Thyroid gland (tissue), 4 donors: ENCODE results near the gene ZNF780B. TPM values are rescaled to one million over a fixed set of nuclear protein-coding genes. Genes with fewer than 3 reads are reported as not detected.

Experiments
- DNase-seq, 2 donors: peaks; one replicate each; pipeline ENCODE4 v3.0.0-alpha.2; 2019
- H3K27ac ChIP-seq, 3 donors: fragments of 200-600 bp; sonication (generic); 1 replicate in 2 of 3; 2 replicates in 1 of 3; pipeline ENCODE4 v1.5.1; 2016 to 2019; ENCODE audit warnings: mild to moderate bottlenecking in 1 of 3, moderate library complexity in 1 of 3
- H3K27me3 ChIP-seq: fragments of 200-600 bp; sonication (generic); one replicate; pipeline ENCODE4 v1.5.1; 2019
- H3K36me3 ChIP-seq, 2 donors: fragments of 200-600 bp; sonication (generic); one replicate each; pipeline ENCODE4 v1.5.1; 2016 to 2019
- H3K4me1 ChIP-seq, 2 donors: fragments of 200-600 bp; sonication (generic); one replicate each; pipeline ENCODE4 v1.5.1; 2017 to 2019
- H3K4me3 ChIP-seq, 3 donors: fragments of 200-600 bp; sonication (generic); replicated peaks in 1 of 3; 1 replicate in 2 of 3; 2 replicates in 1 of 3; pipeline ENCODE4 v1.5.1; 2016; ENCODE audit warnings: mild to moderate bottlenecking in 1 of 3
- H3K9me3 ChIP-seq: fragments of 200-600 bp; sonication (generic); one replicate; pipeline ENCODE4 v1.5.1; 2017
- POLR2A ChIP-seq, 2 donors: fragments of 450-650 bp; IDR thresholded peaks; one replicate each; pipeline ENCODE4 v1.6.1; 2017; ENCODE audit warnings: antibody characterized with exemption in 2 of 2, mild to moderate bottlenecking in 2 of 2, moderate library complexity in 1 of 2
- WGBS, 2 donors: methylation state at CpG; one replicate each; pipeline ENCODE4 v1.1.5; 2017; 5-methylcytosine and 5-hydroxymethylcytosine counted together
- intact Hi-C: fragments of 100-400 bp; cut with DNase I; formaldehyde crosslinking; loops from one replicate; pipeline ENCODE4 v1.15.1; 2023
- total RNA-seq, 4 donors: library from RNA; depleted of rRNA; stranded (reverse); fragments of >200 nt; gene quantifications; one replicate each; pipeline ENCODE4 v1.2.3, GENCODE V29; 2016
- TF ChIP-seq, protein P1 (sequence below), 6 experiments: fragments of 200-600 bp in 3 of 6; fragments of 450-650 bp in 3 of 6; sonication (generic) in 3 of 6; IDR thresholded peaks; one replicate each; pipeline ENCODE4 v1.5.1; 2016 to 2019; ENCODE audit warnings: antibody characterized with exemption in 6 of 6, mild to moderate bottlenecking in 2 of 6, inconsistent platforms in 1 of 6, moderate library complexity in 1 of 6

ZNF780B gene
- total RNA-seq, 4 donors from 2014 or later: 22.3 to 44.6 (median 30.9) TPM

DNA sequence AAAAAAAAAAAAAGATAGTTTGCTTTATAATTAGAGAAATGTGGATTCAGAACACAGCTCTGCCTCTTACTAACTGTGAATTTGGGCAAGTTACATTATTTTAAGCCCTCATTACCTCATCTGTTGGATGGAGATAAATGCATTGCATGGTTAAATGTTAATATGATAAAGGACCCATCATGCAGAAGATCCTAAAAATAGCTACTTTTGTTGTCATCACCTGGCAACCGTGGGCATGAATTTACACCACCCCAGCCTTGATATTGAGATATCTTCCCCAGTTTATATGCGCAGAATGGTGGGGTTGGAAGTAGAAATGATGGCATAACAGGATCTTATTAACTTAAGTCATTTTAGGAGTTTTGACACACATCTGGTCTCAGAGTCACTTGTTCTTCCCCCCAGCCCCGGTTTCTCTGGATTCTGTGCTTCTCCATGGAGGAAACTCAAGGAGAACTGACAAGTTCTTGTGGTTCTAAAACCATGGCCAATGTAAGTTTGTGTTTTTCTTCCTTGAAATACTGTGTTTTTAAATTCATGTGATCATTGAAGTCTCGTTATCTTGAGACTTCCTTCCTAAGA is 50.2 kb downstream of the ZNF780B start:
- TF ChIP-seq, protein P1, sequence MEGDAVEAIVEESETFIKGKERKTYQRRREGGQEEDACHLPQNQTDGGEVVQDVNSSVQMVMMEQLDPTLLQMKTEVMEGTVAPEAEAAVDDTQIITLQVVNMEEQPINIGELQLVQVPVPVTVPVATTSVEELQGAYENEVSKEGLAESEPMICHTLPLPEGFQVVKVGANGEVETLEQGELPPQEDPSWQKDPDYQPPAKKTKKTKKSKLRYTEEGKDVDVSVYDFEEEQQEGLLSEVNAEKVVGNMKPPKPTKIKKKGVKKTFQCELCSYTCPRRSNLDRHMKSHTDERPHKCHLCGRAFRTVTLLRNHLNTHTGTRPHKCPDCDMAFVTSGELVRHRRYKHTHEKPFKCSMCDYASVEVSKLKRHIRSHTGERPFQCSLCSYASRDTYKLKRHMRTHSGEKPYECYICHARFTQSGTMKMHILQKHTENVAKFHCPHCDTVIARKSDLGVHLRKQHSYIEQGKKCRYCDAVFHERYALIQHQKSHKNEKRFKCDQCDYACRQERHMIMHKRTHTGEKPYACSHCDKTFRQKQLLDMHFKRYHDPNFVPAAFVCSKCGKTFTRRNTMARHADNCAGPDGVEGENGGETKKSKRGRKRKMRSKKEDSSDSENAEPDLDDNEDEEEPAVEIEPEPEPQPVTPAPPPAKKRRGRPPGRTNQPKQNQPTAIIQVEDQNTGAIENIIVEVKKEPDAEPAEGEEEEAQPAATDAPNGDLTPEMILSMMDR (IDR thresholded peaks at IDR 0.05): no peak
- TF ChIP-seq POLR2A (IDR thresholded peaks at IDR 0.05): no peak
- Histone ChIP-seq H3K4me1 (no peaks in the 10 kb centered on the region), H3K4me3 (no peak overlapping the region), H3K27me3 (no peaks in the 10 kb centered on the region), H3K27ac (no peak overlapping the region), H3K9me3 (no peaks in the 10 kb centered on the region), H3K36me3 (peaks cover 21 to 29% of the 10 kb centered on the region in 2 donors)
- intact Hi-C loops: no loop called here
- WGBS, 2 donors: 87 to 95% methylated on average over 4 of the region's 4 CpGs
- no peak for DNase-seq

DNA sequence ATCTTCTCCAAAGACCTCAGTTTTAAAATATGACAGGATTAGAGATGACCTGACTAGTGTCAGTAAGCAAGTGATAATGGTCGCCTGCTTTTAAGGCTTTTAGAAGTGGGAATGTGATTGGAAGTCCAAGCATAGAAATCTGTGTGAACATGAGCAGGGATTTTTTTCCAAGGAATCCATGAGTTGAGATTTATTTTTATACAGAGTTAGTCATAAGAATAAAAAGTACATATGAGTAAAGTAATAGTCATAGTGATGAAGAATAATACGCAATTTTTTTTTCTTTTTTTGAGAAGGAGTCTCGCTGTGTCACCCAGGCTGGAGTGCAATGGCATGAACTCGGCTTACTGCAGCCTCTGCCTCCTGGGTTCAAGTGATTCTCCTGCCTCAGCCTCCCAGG is 57.5 kb downstream of the ZNF780B start:
- no peak overlapping the region for H3K4me3 ChIP-seq
- TF ChIP-seq, protein P1 (IDR thresholded peaks at IDR 0.05): no peak
- TF ChIP-seq POLR2A (IDR thresholded peaks at IDR 0.05): no peak
- H3K4me1 ChIP-seq: peaks cover 4 to 16% of the 10 kb centered on the region in 2 donors
- no peaks in the 10 kb centered on the region for H3K9me3 ChIP-seq
- H3K36me3 ChIP-seq: no peaks in the 10 kb centered on the region
- no peak overlapping the region for H3K27ac ChIP-seq
- intact Hi-C loops: no loop called here
- H3K27me3 ChIP-seq: no peaks in the 10 kb centered on the region
- 96% methylated on average over 4 of the region's 4 CpGs for WGBS, 2 donors
- no peak for DNase-seq

DNA sequence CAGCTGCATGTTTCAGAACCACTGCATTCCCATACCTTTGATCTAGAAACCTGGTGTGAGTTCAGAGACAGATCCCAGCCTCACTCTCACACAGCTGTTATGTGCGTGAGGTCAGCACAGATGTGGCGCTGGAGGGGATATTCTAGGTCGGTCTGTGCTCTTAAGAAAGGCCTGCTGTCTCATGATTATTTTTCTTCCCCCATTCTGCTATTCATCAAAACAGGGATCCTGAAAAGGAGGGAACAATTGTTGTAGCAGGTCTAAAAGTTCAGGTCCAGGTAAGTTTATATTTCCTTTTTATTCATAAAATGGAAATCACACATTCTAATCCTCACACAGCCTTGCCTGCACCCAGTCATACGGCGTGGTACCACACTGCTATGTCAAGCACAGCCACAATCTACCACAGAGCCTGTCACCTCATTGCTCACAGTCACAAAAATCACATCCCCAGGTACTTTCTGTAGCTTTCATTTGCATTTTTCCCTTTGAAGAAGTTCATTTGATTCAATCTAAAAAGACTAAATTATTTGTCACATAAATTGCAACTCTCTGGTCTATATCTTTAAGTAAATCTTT is 58.3 kb downstream of the ZNF780B start:
- H3K4me3 ChIP-seq: peak overlapping the region in 1 of 3 donors; percentile 61
- no peaks in the 10 kb centered on the region for H3K27me3 ChIP-seq
- whole genome bisulfite sequencing, 2 donors: 78 to 80% methylated on average over 5 of the region's 5 CpGs
- no peaks in the 10 kb centered on the region for H3K9me3 ChIP-seq
- TF ChIP-seq, protein P1 (IDR thresholded peaks at IDR 0.05): no peak
- no peak for TF ChIP-seq POLR2A (IDR thresholded peaks at IDR 0.05)
- DNase-seq: no peak
- peak overlapping the region in 2 of 3 donors; percentile 86 to 90 for H3K27ac ChIP-seq
- no peaks in the 10 kb centered on the region for H3K36me3 ChIP-seq
- intact Hi-C loops: no loop called here
- peaks cover 4 to 16% of the 10 kb centered on the region in 2 donors for H3K4me1 ChIP-seq

DNA sequence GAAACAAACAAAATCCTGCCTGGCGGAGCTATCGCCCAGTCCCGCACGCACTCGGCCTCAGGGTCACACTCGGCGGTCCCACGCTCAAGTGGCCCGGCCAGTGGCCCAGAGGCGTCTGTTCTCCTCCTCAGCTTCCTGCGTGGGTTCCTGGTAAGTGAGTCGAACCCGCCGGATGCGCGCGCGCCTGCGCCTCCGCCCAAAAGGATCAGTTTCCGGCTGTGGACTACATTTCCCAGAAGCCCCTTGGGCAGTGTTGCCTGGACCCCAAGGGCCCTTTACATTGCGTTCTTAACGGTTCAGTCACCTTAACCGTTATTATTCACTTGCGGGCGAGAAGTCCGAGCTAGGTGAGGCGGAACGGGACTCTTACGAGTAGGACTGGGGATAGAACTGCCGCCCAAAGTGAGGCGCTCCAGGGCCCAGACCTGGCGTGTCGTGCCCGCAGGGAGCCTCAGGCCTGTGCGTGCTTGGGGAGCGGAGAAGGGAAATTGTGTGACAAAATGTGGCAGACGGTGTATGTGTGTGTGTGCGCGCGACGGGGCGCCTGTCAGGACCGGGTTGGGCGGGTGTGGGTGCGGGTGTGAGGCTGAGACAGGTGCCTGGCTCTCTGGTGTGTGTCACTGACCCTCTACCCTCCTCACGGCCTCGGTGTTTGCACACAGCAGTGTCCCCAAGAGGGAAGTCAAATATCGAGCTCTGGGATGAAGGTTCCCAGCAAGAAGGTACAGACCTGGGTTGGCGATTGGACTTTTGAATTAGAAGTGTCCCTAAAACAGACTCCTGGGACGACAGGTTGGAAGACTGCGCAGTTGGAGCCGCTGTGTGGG is 59.0 kb downstream of the ZNF780B start, which contains the start of gene ZNF546:
ZNF546 (plus strand) TSS at position 250 of the 827 bp plus-strand sequence. CDS start 1,267 bp downstream, outside the sequence.
- no peaks in the 10 kb centered on the region for H3K27me3 ChIP-seq
- no peaks in the 10 kb centered on the region for H3K36me3 ChIP-seq
- TF ChIP-seq, protein P1 (IDR thresholded peaks at IDR 0.05): no peak
- peak in 1 of 2 donors; percentile 81 for TF ChIP-seq POLR2A (IDR thresholded peaks at IDR 0.05)
- intact Hi-C loops: no loop called here
- peaks cover 4 to 16% of the 10 kb centered on the region in 2 donors for H3K4me1 ChIP-seq
- 5 to 7% methylated on average over 27 to 47 of the region's 53 CpGs for WGBS, 2 donors
- H3K9me3 ChIP-seq: no peaks in the 10 kb centered on the region
- peak within 1 kb of the TSS; percentile 61 to 80 (median 78) for H3K4me3 ChIP-seq
- peak; percentile 88 for DNase-seq
- H3K27ac ChIP-seq: peak within 1 kb of the TSS; percentile 53 to 90 (median 86)
